GM12874 (cell line): ENCODE measurements around the gene LDLRAD4.

Experiments
- CTCF ChIP-seq: IDR thresholded peaks from 2 replicates; pipeline ENCODE4 v1.5.1; 2011; ENCODE audit warnings: low read depth, mild to moderate bottlenecking, control low read depth, low read length, moderate library complexity; ENCODE audit not compliant: insufficient read depth

Gene LDLRAD4

GRCh38 chr18:13562494-13563029 lies 344.0 kb downstream of the LDLRAD4 start:
- TF ChIP-seq CTCF = no peak

- no peak for TF ChIP-seq CTCF
These were observed 344.8 kb downstream of the LDLRAD4 start for GRCh38 chr18:13563390-13563805.

GRCh38 chr18:13564579-13564978 lies 346.0 kb downstream of the LDLRAD4 start:
- no peak for TF ChIP-seq CTCF

- TF ChIP-seq CTCF = no peak
These were observed 346.7 kb downstream of the LDLRAD4 start for GRCh38 chr18:13565228-13565627.

- no peak for TF ChIP-seq CTCF
These were observed 348.6 kb downstream of the LDLRAD4 start for GRCh38 chr18:13566941-13567746.

GRCh38 chr18:13568443-13569392 lies 350.2 kb downstream of the LDLRAD4 start:
- TF ChIP-seq CTCF = no peak

- TF ChIP-seq CTCF = no peak
These were observed 351.7 kb downstream of the LDLRAD4 start for GRCh38 chr18:13570216-13570615.
